Choroid plexus epithelial cell (primary cell): ENCODE measurements around the gene B4GALT3.
A peak's percentile ranks its signal among the peaks of the same experiment; 100 is the strongest.

Source experiments
- DNase-seq: peaks from one replicate; pipeline ENCODE4 v3.0.0-alpha.2; 2010; ENCODE audit warnings: low read depth
- H3K4me3 ChIP-seq: 2 replicates; pipeline ENCODE4 v1.5.1; 2011; ENCODE audit warnings: low read depth, mild to moderate bottlenecking, control low read depth, low read length, moderate library complexity
- CTCF ChIP-seq: conservative IDR thresholded peaks from 2 replicates; pipeline ENCODE4 v1.5.1; 2011; ENCODE audit warnings: low read depth, mild to moderate bottlenecking, control low read depth, inconsistent platforms, low read length, moderate library complexity

Gene B4GALT3

GRCh38 chr1:161180639-161181038, 3.3 kb upstream of the B4GALT3 start:
- peak; percentile 56 for TF ChIP-seq CTCF
- H3K4me3 ChIP-seq: no peak overlapping the region
- DNase-seq: peak; percentile 54

- DNase-seq: no peak
- TF ChIP-seq CTCF: no peak
- no peak overlapping the region for H3K4me3 ChIP-seq
These were observed 2.4 kb upstream of the B4GALT3 start for GRCh38 chr1:161179698-161180097.

GRCh38 chr1:161177936-161178244, 583 bp upstream of the B4GALT3 start:
- DNase-seq: no peak
- no peak for TF ChIP-seq CTCF
- peak overlapping the region; percentile 98 for H3K4me3 ChIP-seq

- TF ChIP-seq CTCF: no peak
- DNase-seq: no peak
These were observed 717 bp downstream of the B4GALT3 start for GRCh38 chr1:161176468-161177111.

GRCh38 chr1:161175771-161176453, 1.4 kb downstream of the B4GALT3 start:
- DNase-seq: no peak
- no peak for TF ChIP-seq CTCF
- H3K4me3 ChIP-seq: peak overlapping the region; percentile 98

More at GRCh38 chr1:161176468-161177111, 717 bp downstream of the B4GALT3 start:
- peak overlapping the region; percentile 98 for H3K4me3 ChIP-seq

GRCh38 chr1:161174911-161175310, 2.4 kb downstream of the B4GALT3 start:
- DNase-seq: no peak
- H3K4me3 ChIP-seq: no peak overlapping the region
- no peak for TF ChIP-seq CTCF

GRCh38 chr1:161173711-161174110, 3.6 kb downstream of the B4GALT3 start:
- TF ChIP-seq CTCF: no peak
- no peak for DNase-seq
- no peak overlapping the region for H3K4me3 ChIP-seq
